ENCODE measurements around the gene CDK6. TPM values are rescaled to one million over a fixed set of nuclear protein-coding genes. Genes with fewer than 3 reads are reported as not detected.

Gene CDK6
- total RNA-seq, 1 experiment from 2014 or later = 32.1 TPM

- Histone ChIP-seq H3K36me3 (replicated peaks; ENCODE audit: control insufficient read depth, insufficient read depth, low read length) (no peaks in the 10 kb centered on the region; the same call in 1 of the 2 replicates), H3K27me3 (ENCODE audit: control insufficient read depth, insufficient read depth, low read length) (no peaks in the 10 kb centered on the region), H3K4me3 (ENCODE audit: insufficient read depth, low read depth, low read length) (no peak overlapping the region)
- no peak for DNase-seq
Observed at GRCh38 chr7:92723205-92723604, 113.2 kb downstream of the CDK6 start.

GRCh38 chr7:92722541-92722940, 113.8 kb downstream of the CDK6 start:
- no peaks in the 10 kb centered on the region for H3K27me3 ChIP-seq (ENCODE audit: control insufficient read depth, insufficient read depth, low read length)
- no peaks in the 10 kb centered on the region; the same call in 1 of the 2 replicates for H3K36me3 ChIP-seq (replicated peaks; ENCODE audit: control insufficient read depth, insufficient read depth, low read length)
- no peak overlapping the region for H3K4me3 ChIP-seq (ENCODE audit: insufficient read depth, low read depth, low read length)
- DNase-seq = no peak

GRCh38 chr7:92720604-92721350, 115.6 kb downstream of the CDK6 start:
- Histone ChIP-seq H3K27me3 (ENCODE audit: control insufficient read depth, insufficient read depth, low read length) (no peaks in the 10 kb centered on the region), H3K4me3 (ENCODE audit: insufficient read depth, low read depth, low read length) (no peak overlapping the region), H3K36me3 (replicated peaks; ENCODE audit: control insufficient read depth, insufficient read depth, low read length) (no peaks in the 10 kb centered on the region; the same call in 1 of the 2 replicates)
- DNase-seq = no peak

- DNase-seq = no peak
- no peak overlapping the region for H3K4me3 ChIP-seq (ENCODE audit: insufficient read depth, low read depth, low read length)
- no peaks in the 10 kb centered on the region for H3K27me3 ChIP-seq (ENCODE audit: control insufficient read depth, insufficient read depth, low read length)
- H3K36me3 ChIP-seq (replicated peaks; ENCODE audit: control insufficient read depth, insufficient read depth, low read length) = no peaks in the 10 kb centered on the region
Observed at GRCh38 chr7:92717993-92718716, 118.2 kb downstream of the CDK6 start.

- DNase-seq = no peak
- Histone ChIP-seq H3K36me3 (replicated peaks; ENCODE audit: control insufficient read depth, insufficient read depth, low read length) (no peaks in the 10 kb centered on the region), H3K27me3 (ENCODE audit: control insufficient read depth, insufficient read depth, low read length) (no peaks in the 10 kb centered on the region), H3K4me3 (ENCODE audit: insufficient read depth, low read depth, low read length) (no peak overlapping the region)
Observed at GRCh38 chr7:92717623-92717992, 118.8 kb downstream of the CDK6 start.

GRCh38 chr7:92716825-92717580, 119.4 kb downstream of the CDK6 start:
- H3K27me3 ChIP-seq (ENCODE audit: control insufficient read depth, insufficient read depth, low read length) = no peaks in the 10 kb centered on the region
- no peaks in the 10 kb centered on the region for H3K36me3 ChIP-seq (replicated peaks; ENCODE audit: control insufficient read depth, insufficient read depth, low read length)
- H3K4me3 ChIP-seq (ENCODE audit: insufficient read depth, low read depth, low read length) = no peak overlapping the region
- DNase-seq = no peak

GRCh38 chr7:92715963-92716362, 120.4 kb downstream of the CDK6 start:
- H3K27me3 ChIP-seq (ENCODE audit: control insufficient read depth, insufficient read depth, low read length) = no peaks in the 10 kb centered on the region
- H3K36me3 ChIP-seq (replicated peaks; ENCODE audit: control insufficient read depth, insufficient read depth, low read length) = no peaks in the 10 kb centered on the region
- H3K4me3 ChIP-seq (ENCODE audit: insufficient read depth, low read depth, low read length) = no peak overlapping the region
- no peak for DNase-seq

GRCh38 chr7:92714767-92715166, 121.6 kb downstream of the CDK6 start:
- DNase-seq = no peak
- no peaks in the 10 kb centered on the region for H3K36me3 ChIP-seq (replicated peaks; ENCODE audit: control insufficient read depth, insufficient read depth, low read length)
- no peak overlapping the region for H3K4me3 ChIP-seq (ENCODE audit: insufficient read depth, low read depth, low read length)
- no peaks in the 10 kb centered on the region for H3K27me3 ChIP-seq (ENCODE audit: control insufficient read depth, insufficient read depth, low read length)

- DNase-seq = no peak
- H3K27me3 ChIP-seq (ENCODE audit: control insufficient read depth, insufficient read depth, low read length) = no peaks in the 10 kb centered on the region
- H3K4me3 ChIP-seq (ENCODE audit: insufficient read depth, low read depth, low read length) = no peak overlapping the region
- H3K36me3 ChIP-seq (replicated peaks; ENCODE audit: control insufficient read depth, insufficient read depth, low read length) = no peaks in the 10 kb centered on the region
Observed at GRCh38 chr7:92714280-92714679, 122.1 kb downstream of the CDK6 start.

- H3K36me3 ChIP-seq (replicated peaks; ENCODE audit: control insufficient read depth, insufficient read depth, low read length) = no peaks in the 10 kb centered on the region
- no peak for DNase-seq
- no peak overlapping the region for H3K4me3 ChIP-seq (ENCODE audit: insufficient read depth, low read depth, low read length)
- H3K27me3 ChIP-seq (ENCODE audit: control insufficient read depth, insufficient read depth, low read length) = no peaks in the 10 kb centered on the region
Observed at GRCh38 chr7:92709912-92710311, 126.5 kb downstream of the CDK6 start.

- no peak for DNase-seq
- no peaks in the 10 kb centered on the region for H3K27me3 ChIP-seq (ENCODE audit: control insufficient read depth, insufficient read depth, low read length)
- H3K4me3 ChIP-seq (ENCODE audit: insufficient read depth, low read depth, low read length) = no peak overlapping the region
- H3K36me3 ChIP-seq (replicated peaks; ENCODE audit: control insufficient read depth, insufficient read depth, low read length) = no peaks in the 10 kb centered on the region
Observed at GRCh38 chr7:92709150-92709549, 127.2 kb downstream of the CDK6 start.

- DNase-seq = no peak
- H3K4me3 ChIP-seq (ENCODE audit: insufficient read depth, low read depth, low read length) = no peak overlapping the region
- no peaks in the 10 kb centered on the region for H3K27me3 ChIP-seq (ENCODE audit: control insufficient read depth, insufficient read depth, low read length)
Observed at GRCh38 chr7:92708111-92709042, 128.0 kb downstream of the CDK6 start.

GRCh38 chr7:92707435-92707834, 128.9 kb downstream of the CDK6 start:
- H3K27me3 ChIP-seq (ENCODE audit: control insufficient read depth, insufficient read depth, low read length) = no peaks in the 10 kb centered on the region
- no peak overlapping the region for H3K4me3 ChIP-seq (ENCODE audit: insufficient read depth, low read depth, low read length)
- H3K36me3 ChIP-seq (replicated peaks; ENCODE audit: control insufficient read depth, insufficient read depth, low read length) = no peaks in the 10 kb centered on the region
- DNase-seq = no peak

More at GRCh38 chr7:92708111-92709042, 128.0 kb downstream of the CDK6 start:
- H3K36me3 ChIP-seq (replicated peaks; ENCODE audit: control insufficient read depth, insufficient read depth, low read length) = no peaks in the 10 kb centered on the region

GRCh38 chr7:92706563-92706962, 129.8 kb downstream of the CDK6 start:
- Histone ChIP-seq H3K4me3 (ENCODE audit: insufficient read depth, low read depth, low read length) (no peak overlapping the region), H3K27me3 (ENCODE audit: control insufficient read depth, insufficient read depth, low read length) (no peaks in the 10 kb centered on the region), H3K36me3 (replicated peaks; ENCODE audit: control insufficient read depth, insufficient read depth, low read length) (no peaks in the 10 kb centered on the region)
- DNase-seq = no peak

Measured in H7 (cell line).